ENCODE results near the gene OR2G2. TPM values are rescaled to one million over a fixed set of nuclear protein-coding genes. Genes with fewer than 3 reads are reported as not detected.

The OR2G2 gene
- total RNA-seq, 1 donor from 2014 or later = not detected

GRCh38 chr1:247548769-247549182 lies 39.4 kb upstream of the OR2G2 start, which contains the start of gene GCSAML:
TSS of gene GCSAML (plus strand) at chr1:247549134. CDS start at chr1:247549192, 58 bp downstream.
- Mint-ChIP-seq H3K4me1 (peaks cover 8% of the 10 kb centered on the region), H3K9me3 (no peaks in the 10 kb centered on the region), H3K27me3 (ENCODE audit: insufficient read depth, low read depth) (peaks cover 2% of the 10 kb centered on the region), H3K36me3 (no peaks in the 10 kb centered on the region), H3K4me3 (no peak within 1 kb of the TSS), H3K27ac (no peak within 1 kb of the TSS)
- Histone ChIP-seq H4K20me1 (ENCODE audit: low read depth) (no peaks in the 10 kb centered on the region), H3K27ac (no peak within 1 kb of the TSS), H3K79me2 (ENCODE audit: low read depth) (no peaks in the 10 kb centered on the region), H3K9me3 (ENCODE audit: low read depth) (no peaks in the 10 kb centered on the region), H3K4me1 (peaks cover 8% of the 10 kb centered on the region), H3K4me3 (no peak within 1 kb of the TSS), H3K36me3 (no peaks in the 10 kb centered on the region), H3F3A (ENCODE audit: low read depth) (no peaks in the 10 kb centered on the region), H3K9ac (no peak within 1 kb of the TSS), H3K27me3 (no peaks in the 10 kb centered on the region), H3K4me2 (no peak within 1 kb of the TSS), H2AFZ (replicated peaks) (no peak within 1 kb of the TSS)
- no peak for DNase-seq (ENCODE audit: low spot score)
- TF ChIP-seq, protein P1, sequence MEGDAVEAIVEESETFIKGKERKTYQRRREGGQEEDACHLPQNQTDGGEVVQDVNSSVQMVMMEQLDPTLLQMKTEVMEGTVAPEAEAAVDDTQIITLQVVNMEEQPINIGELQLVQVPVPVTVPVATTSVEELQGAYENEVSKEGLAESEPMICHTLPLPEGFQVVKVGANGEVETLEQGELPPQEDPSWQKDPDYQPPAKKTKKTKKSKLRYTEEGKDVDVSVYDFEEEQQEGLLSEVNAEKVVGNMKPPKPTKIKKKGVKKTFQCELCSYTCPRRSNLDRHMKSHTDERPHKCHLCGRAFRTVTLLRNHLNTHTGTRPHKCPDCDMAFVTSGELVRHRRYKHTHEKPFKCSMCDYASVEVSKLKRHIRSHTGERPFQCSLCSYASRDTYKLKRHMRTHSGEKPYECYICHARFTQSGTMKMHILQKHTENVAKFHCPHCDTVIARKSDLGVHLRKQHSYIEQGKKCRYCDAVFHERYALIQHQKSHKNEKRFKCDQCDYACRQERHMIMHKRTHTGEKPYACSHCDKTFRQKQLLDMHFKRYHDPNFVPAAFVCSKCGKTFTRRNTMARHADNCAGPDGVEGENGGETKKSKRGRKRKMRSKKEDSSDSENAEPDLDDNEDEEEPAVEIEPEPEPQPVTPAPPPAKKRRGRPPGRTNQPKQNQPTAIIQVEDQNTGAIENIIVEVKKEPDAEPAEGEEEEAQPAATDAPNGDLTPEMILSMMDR (IDR thresholded peaks at IDR 0.05) = no peak
- no peak for TF ChIP-seq EZH2 (IDR thresholded peaks at IDR 0.05)
- no peak for TF ChIP-seq EZH2phosphoT487 (IDR thresholded peaks at IDR 0.05)

- H3K4me1 Mint-ChIP-seq = no peaks in the 10 kb centered on the region
- Histone ChIP-seq H3K27me3 (no peaks in the 10 kb centered on the region), H3K9ac (no peak overlapping the region), H3F3A (ENCODE audit: low read depth) (no peaks in the 10 kb centered on the region), H3K27ac (no peak overlapping the region), H2AFZ (replicated peaks) (no peak overlapping the region), H3K4me2 (no peak overlapping the region), H3K9me3 (ENCODE audit: low read depth) (no peaks in the 10 kb centered on the region), H3K36me3 (no peaks in the 10 kb centered on the region), H3K4me1 (no peaks in the 10 kb centered on the region), H4K20me1 (ENCODE audit: low read depth) (no peaks in the 10 kb centered on the region), H3K79me2 (ENCODE audit: low read depth) (no peaks in the 10 kb centered on the region), H3K4me3 (no peak overlapping the region)
- no peaks in the 10 kb centered on the region for H3K36me3 Mint-ChIP-seq
- no peak overlapping the region for H3K27ac Mint-ChIP-seq
- H3K27me3 Mint-ChIP-seq (ENCODE audit: insufficient read depth, low read depth) = peaks cover 2% of the 10 kb centered on the region
- TF ChIP-seq, protein P1 (IDR thresholded peaks at IDR 0.05) = no peak
- no peak for TF ChIP-seq EZH2 (IDR thresholded peaks at IDR 0.05)
- TF ChIP-seq EZH2phosphoT487 (IDR thresholded peaks at IDR 0.05) = no peak
- H3K4me3 Mint-ChIP-seq = no peak overlapping the region
- no peaks in the 10 kb centered on the region for H3K9me3 Mint-ChIP-seq
- DNase-seq (ENCODE audit: low spot score) = no peak
These were observed 36.4 kb upstream of the OR2G2 start for GRCh38 chr1:247551721-247552120.

GRCh38 chr1:247552231-247552630 lies 35.9 kb upstream of the OR2G2 start:
- no peaks in the 10 kb centered on the region for H3K27me3 ChIP-seq
- no peak for DNase-seq (ENCODE audit: low spot score)
- H4K20me1 ChIP-seq (ENCODE audit: low read depth) = no peaks in the 10 kb centered on the region
- H3K4me2 ChIP-seq = no peak overlapping the region
- no peaks in the 10 kb centered on the region for H3K79me2 ChIP-seq (ENCODE audit: low read depth)
- no peaks in the 10 kb centered on the region for H3K36me3 ChIP-seq
- TF ChIP-seq EZH2phosphoT487 (IDR thresholded peaks at IDR 0.05) (no peak), EZH2 (IDR thresholded peaks at IDR 0.05) (no peak)
- TF ChIP-seq, protein P1 (IDR thresholded peaks at IDR 0.05) = no peak
- H3F3A ChIP-seq (ENCODE audit: low read depth) = no peaks in the 10 kb centered on the region
- no peaks in the 10 kb centered on the region for H3K4me1 ChIP-seq
- H3K27ac ChIP-seq = no peak overlapping the region
- Mint-ChIP-seq H3K27ac (no peak overlapping the region), H3K4me1 (no peaks in the 10 kb centered on the region), H3K36me3 (no peaks in the 10 kb centered on the region), H3K9me3 (no peaks in the 10 kb centered on the region), H3K27me3 (ENCODE audit: insufficient read depth, low read depth) (no peaks in the 10 kb centered on the region), H3K4me3 (no peak overlapping the region)
- no peak overlapping the region for H3K4me3 ChIP-seq
- H2AFZ ChIP-seq (replicated peaks) = no peak overlapping the region
- no peaks in the 10 kb centered on the region for H3K9me3 ChIP-seq (ENCODE audit: low read depth)
- H3K9ac ChIP-seq = no peak overlapping the region
